ENCODE results near the gene QRFP. TPM values are rescaled to one million over a fixed set of nuclear protein-coding genes. Genes with fewer than 3 reads are reported as not detected.

QRFP gene
- total and polyA plus RNA-seq, 8 donors, result not detected

GRCh38 chr9:130940027-130940549, 43.5 kb upstream of the QRFP start:
- WGBS, 2 donors, result 5% methylated on average over 28 to 32 of the region's 32 CpGs
- Histone ChIP-seq H3K27me3 (peaks cover 0 to 28% (median 14%) of the 10 kb centered on the region in 4 donors), H3K36me3 (no peaks in the 10 kb centered on the region), H3K9me3 (no peaks in the 10 kb centered on the region), H3K4me3 (peak overlapping the region in 1 of 4 donors; percentile 54), H3K27ac (no peak overlapping the region), H3K4me1 (peaks cover 3 to 7% (median 4%) of the 10 kb centered on the region in 3 donors)
- ATAC-seq (peak in 1 of 4 donors; percentile 2), FAIRE-seq (no peak), DNase-seq (peak in 1 of 6 donors; percentile 82)
- no peak for TF ChIP-seq CTCF (IDR thresholded peaks at IDR 0.05)
- intact Hi-C loops (cut with DNase I), result loop anchor here in 1 of 3 donors (5.0 kb wide), 2 partner anchors 73 to 228 kb away; no protein-coding TSS in a partner anchor

DNA sequence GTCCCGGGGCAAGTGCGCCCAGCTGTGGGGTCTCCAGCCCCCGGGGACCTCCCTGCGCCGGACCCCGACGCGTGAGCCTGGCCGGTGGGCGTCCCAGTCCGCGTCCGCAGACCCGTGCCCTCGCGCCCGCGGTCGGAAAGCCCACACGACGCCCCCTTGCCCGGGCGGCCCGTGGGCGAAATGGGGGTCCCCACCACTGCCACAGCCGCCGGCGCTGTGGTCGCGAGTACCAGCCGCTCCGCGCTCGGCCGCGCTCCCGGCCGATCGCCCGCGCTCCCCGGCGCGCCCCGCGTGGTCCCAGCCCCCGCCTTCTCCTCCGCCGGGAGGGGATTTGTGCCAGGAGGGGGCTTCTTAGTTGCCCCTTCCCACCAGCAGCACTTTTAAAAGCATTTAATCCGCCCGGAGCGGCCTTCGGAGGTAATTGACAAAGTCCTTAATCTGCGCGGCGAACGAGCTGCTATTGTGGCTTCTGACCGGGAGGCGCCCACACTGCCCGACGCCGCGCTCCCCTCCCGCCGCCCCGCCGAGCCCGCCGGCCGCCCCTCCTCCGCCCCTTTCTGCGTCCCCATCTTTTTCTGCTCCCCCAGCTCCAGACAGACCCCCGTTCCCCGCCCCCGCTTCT, 42.9 kb upstream of the QRFP start:
- no peak for FAIRE-seq
- Histone ChIP-seq H3K36me3 (no peaks in the 10 kb centered on the region), H3K4me3 (peak overlapping the region; percentile 3 to 54 (median 38)), H3K9me3 (no peaks in the 10 kb centered on the region), H3K27me3 (peaks cover 0 to 29% (median 14%) of the 10 kb centered on the region in 4 donors), H3K27ac (no peak overlapping the region), H3K4me1 (peaks cover 3 to 7% (median 4%) of the 10 kb centered on the region in 3 donors)
- intact Hi-C loops (cut with DNase I), result loop anchor here in 1 of 3 donors (5.0 kb wide), 2 partner anchors 72 to 227 kb away; no protein-coding TSS in a partner anchor
- no peak for TF ChIP-seq CTCF (IDR thresholded peaks at IDR 0.05)
- DNase-seq, result no peak
- ATAC-seq, result peak in 2 of 4 donors; percentile 10 to 30
- 1% methylated on average over 51 to 75 of the region's 75 CpGs for WGBS, 2 donors

GRCh38 chr9:130938652-130939404, 42.2 kb upstream of the QRFP start, which contains the start of gene FIBCD1:
Gene FIBCD1, minus strand, starts transcription at chr9:130939247. Its CDS starts 640 bp downstream, at chr9:130938607.
- H3K27me3 ChIP-seq, result peaks cover 0 to 36% (median 14%) of the 10 kb centered on the region in 4 donors
- intact Hi-C loops (cut with DNase I), result no loop called here

DNA sequence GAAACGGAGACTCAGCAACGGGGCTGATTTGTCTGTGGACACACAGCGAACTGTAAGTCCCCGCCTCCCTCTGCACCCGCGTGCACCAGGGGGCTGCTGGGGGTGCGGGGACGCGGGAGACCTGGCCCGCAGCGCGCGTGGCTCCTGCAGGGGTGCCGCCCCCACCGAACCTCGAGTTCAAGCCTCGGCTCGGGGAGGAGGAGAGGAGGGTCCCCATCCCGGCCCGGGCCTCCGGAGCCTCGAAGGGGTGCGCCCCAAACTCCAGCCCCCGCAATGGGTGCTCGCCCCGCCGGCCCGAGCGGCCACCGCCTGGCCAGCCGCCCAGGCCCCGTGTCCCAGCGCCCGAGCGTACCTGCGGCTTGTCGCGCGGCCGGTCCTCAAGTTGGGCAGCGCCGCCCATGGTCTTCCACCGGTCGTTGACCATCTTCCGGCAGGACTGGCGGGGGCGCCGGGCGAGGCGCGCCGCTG, 41.6 kb upstream of the QRFP start:
- no peaks in the 10 kb centered on the region for H3K9me3 ChIP-seq
- FAIRE-seq (no peak), ATAC-seq (no peak), DNase-seq (peak in 1 of 6 donors; percentile 66)
- H3K27me3 ChIP-seq, result peaks cover 0 to 36% (median 14%) of the 10 kb centered on the region in 4 donors
- WGBS, 2 donors, result 2 to 3% methylated on average over 32 to 52 of the region's 52 CpGs
- H3K4me1 ChIP-seq, result peaks cover 3 to 7% (median 4%) of the 10 kb centered on the region in 3 donors
- intact Hi-C loops (cut with DNase I), result no loop called here
- H3K36me3 ChIP-seq, result no peaks in the 10 kb centered on the region
- peak overlapping the region in 3 of 4 donors; percentile 3 to 54 (median 31) for H3K4me3 ChIP-seq
- no peak for TF ChIP-seq CTCF (IDR thresholded peaks at IDR 0.05)
- H3K27ac ChIP-seq, result no peak overlapping the region

More at GRCh38 chr9:130938652-130939404, 42.2 kb upstream of the QRFP start, which contains the start of gene FIBCD1:
- H3K9me3 ChIP-seq, result no peaks in the 10 kb centered on the region
- H3K36me3 ChIP-seq, result no peaks in the 10 kb centered on the region
- TF ChIP-seq CTCF (IDR thresholded peaks at IDR 0.05), result no peak
- H3K4me1 ChIP-seq, result peaks cover 3 to 7% (median 4%) of the 10 kb centered on the region in 3 donors
- DNase-seq (peak in 2 of 6 donors; percentile 69), FAIRE-seq (no peak), ATAC-seq (peak in 2 of 4 donors; percentile 22 to 30)
- 1% methylated on average over 56 to 98 of the region's 98 CpGs for WGBS, 2 donors
- no peak within 1 kb of the TSS for H3K27ac ChIP-seq
- H3K4me3 ChIP-seq, result peak within 1 kb of the TSS; percentile 3 to 54 (median 38)
